ENCODE data around the gene HS6ST2. TPM values are rescaled to one million over a fixed set of nuclear protein-coding genes. Genes with fewer than 3 reads are reported as not detected.

Gene HS6ST2
- polyA plus RNA-seq, 1 donor from 2014 or later: not detected

DNA sequence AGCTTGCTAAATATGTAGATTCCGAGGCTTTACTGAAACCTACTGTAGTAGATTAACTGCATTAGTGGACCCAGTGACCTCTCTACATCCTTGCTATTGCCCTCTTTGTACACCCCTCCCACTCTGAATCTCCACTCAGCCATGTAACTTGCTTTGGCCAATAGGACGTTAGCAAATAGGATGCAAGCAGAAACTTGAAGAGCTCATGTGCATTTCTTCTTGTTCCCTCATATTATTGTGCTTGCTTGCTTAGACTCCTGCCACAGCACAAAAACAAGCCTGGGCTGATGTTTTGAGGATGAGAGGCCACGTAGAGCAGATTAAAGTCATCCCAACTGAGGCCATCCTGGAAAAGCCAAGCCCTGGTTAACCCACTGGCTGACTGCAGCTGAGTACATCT lies 147.9 kb downstream of the HS6ST2 start:
- H3K27ac Mint-ChIP-seq: no peak overlapping the region
- H3K9me3 Mint-ChIP-seq: no peaks in the 10 kb centered on the region
- peaks cover 2% of the 10 kb centered on the region for H3K27me3 Mint-ChIP-seq
- H3K4me1 Mint-ChIP-seq: no peaks in the 10 kb centered on the region
- no peaks in the 10 kb centered on the region for H3K36me3 Mint-ChIP-seq
- H3K4me3 Mint-ChIP-seq: no peak overlapping the region

- peaks cover 2% of the 10 kb centered on the region for H3K27me3 Mint-ChIP-seq
- H3K9me3 Mint-ChIP-seq: no peaks in the 10 kb centered on the region
- no peaks in the 10 kb centered on the region for H3K36me3 Mint-ChIP-seq
- no peak overlapping the region for H3K27ac Mint-ChIP-seq
- no peak overlapping the region for H3K4me3 Mint-ChIP-seq
- H3K4me1 Mint-ChIP-seq: no peaks in the 10 kb centered on the region
These were observed 148.8 kb downstream of the HS6ST2 start for GRCh38 chrX:132809581-132809980.

- Mint-ChIP-seq H3K27ac (no peak overlapping the region), H3K9me3 (no peaks in the 10 kb centered on the region), H3K36me3 (no peaks in the 10 kb centered on the region), H3K4me3 (no peak overlapping the region), H3K4me1 (no peaks in the 10 kb centered on the region), H3K27me3 (peaks cover 3% of the 10 kb centered on the region)
These were observed 150.9 kb downstream of the HS6ST2 start for GRCh38 chrX:132807411-132808030.

DNA sequence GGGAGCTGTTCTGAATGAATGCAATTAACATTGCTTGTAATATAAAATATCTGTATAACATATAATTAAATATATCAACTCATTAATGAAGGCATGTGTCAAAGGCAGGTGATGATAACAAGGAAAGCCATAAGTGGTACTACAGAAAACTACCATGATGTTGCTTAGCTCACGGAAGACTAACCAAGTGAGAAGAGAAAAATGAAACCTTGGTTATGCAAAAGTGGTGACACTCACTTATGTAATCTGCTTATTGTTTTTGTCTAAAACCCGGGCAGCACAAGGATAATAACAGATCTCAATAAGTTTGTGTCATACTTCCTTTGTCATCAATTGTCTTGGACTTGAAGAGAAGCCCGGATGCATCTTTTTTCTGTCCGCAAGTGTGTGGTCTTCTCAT lies 156.4 kb downstream of the HS6ST2 start:
- Mint-ChIP-seq H3K4me1 (no peaks in the 10 kb centered on the region), H3K27me3 (peaks cover 6% of the 10 kb centered on the region), H3K27ac (no peak overlapping the region), H3K4me3 (no peak overlapping the region), H3K9me3 (no peaks in the 10 kb centered on the region), H3K36me3 (no peaks in the 10 kb centered on the region)

DNA sequence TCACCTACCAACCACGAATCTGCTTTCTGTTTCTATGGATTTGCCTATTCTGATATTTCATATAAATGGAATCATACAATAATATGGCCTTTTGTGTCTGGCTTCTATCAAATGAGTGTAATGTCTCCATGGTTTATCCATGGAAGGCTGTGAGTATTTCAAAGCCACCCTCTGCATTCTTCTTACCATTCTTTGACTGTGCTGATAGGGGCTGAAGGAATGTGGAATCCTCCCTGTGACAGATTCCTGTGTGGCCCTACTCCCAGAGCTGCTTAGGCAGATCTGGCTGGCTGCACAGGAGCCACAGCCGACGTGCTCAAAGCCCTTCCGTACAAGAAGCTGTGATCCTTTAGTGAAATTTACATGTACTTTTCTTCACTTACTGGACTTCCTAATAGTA lies 163.2 kb downstream of the HS6ST2 start:
- no peak overlapping the region for H3K4me3 Mint-ChIP-seq
- H3K4me1 Mint-ChIP-seq: peaks cover 0 to 2% (median 0%) of the 10 kb centered on the region in 3 donors
- peaks cover 0 to 2% (median 0%) of the 10 kb centered on the region in 3 donors for H3K9me3 Mint-ChIP-seq
- no peak overlapping the region for H3K27ac Mint-ChIP-seq
- no peaks in the 10 kb centered on the region for H3K36me3 Mint-ChIP-seq
- peaks cover 5% of the 10 kb centered on the region for H3K27me3 Mint-ChIP-seq

DNA sequence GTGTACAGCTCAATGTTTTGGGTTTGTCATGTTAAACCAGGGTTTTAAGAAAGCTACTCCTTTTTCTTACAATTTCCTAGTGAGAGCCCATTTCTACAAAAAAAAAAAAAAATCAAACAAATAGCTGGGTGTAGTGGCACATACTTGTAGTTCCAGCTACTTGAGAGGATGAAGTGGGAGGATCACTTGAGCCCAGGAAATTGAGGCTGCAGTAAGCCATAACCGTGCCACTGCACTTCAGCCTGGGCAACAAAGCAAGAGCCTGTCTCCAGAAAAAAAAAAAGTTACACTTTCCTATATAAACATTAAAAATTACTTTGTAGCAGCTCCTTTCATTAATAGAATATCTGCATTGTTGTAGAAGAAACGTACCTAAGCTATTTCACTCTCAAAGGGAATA lies 166.7 kb downstream of the HS6ST2 start:
- peaks cover 0 to 3% (median 0%) of the 10 kb centered on the region in 3 donors for H3K9me3 Mint-ChIP-seq
- H3K27me3 Mint-ChIP-seq: peaks cover 4% of the 10 kb centered on the region
- H3K27ac Mint-ChIP-seq: no peak overlapping the region
- no peaks in the 10 kb centered on the region for H3K36me3 Mint-ChIP-seq
- no peak overlapping the region for H3K4me3 Mint-ChIP-seq
- peaks cover 0 to 2% (median 0%) of the 10 kb centered on the region in 3 donors for H3K4me1 Mint-ChIP-seq

- H3K4me3 Mint-ChIP-seq: no peak overlapping the region
- H3K4me1 Mint-ChIP-seq: peaks cover 0 to 2% (median 0%) of the 10 kb centered on the region in 3 donors
These were observed 168.1 kb downstream of the HS6ST2 start for GRCh38 chrX:132790329-132790728.

GRCh38 chrX:132786217-132786616 lies 172.2 kb downstream of the HS6ST2 start:
- no peak overlapping the region for H3K4me3 Mint-ChIP-seq
- no peaks in the 10 kb centered on the region for H3K36me3 Mint-ChIP-seq
- H3K4me1 Mint-ChIP-seq: no peaks in the 10 kb centered on the region
- peaks cover 0 to 2% (median 0%) of the 10 kb centered on the region in 3 donors for H3K9me3 Mint-ChIP-seq
- H3K27ac Mint-ChIP-seq: no peak overlapping the region
- H3K27me3 Mint-ChIP-seq: peaks cover 7% of the 10 kb centered on the region

More at GRCh38 chrX:132790329-132790728, 168.1 kb downstream of the HS6ST2 start:
- H3K27me3 Mint-ChIP-seq: peaks cover 4% of the 10 kb centered on the region
- no peaks in the 10 kb centered on the region for H3K36me3 Mint-ChIP-seq
- H3K27ac Mint-ChIP-seq: no peak overlapping the region
- H3K9me3 Mint-ChIP-seq: peaks cover 0 to 3% (median 0%) of the 10 kb centered on the region in 3 donors

DNA sequence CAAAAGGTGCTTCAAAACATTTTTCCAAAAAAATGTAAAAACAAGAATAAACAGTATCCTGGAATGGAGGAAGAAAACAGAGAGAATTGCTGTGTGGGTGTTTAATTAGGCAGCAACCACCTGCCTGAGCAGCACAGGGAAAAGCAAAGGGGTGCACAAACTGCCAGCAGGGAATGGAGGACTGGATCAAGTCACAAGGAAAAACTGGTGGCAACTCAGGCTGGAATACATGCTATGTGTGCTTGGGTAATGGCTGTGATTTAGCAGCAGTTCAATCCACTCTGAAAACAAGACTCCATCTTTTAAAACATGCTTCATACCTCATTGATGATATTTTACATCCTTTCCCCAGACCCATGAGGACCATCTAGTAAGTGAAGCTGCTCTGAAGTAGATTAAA lies 179.5 kb downstream of the HS6ST2 start:
- no peak overlapping the region for H3K27ac Mint-ChIP-seq
- no peak overlapping the region for H3K4me3 Mint-ChIP-seq
- H3K27me3 Mint-ChIP-seq: peaks cover 4% of the 10 kb centered on the region
- H3K36me3 Mint-ChIP-seq: no peaks in the 10 kb centered on the region
- H3K9me3 Mint-ChIP-seq: no peaks in the 10 kb centered on the region
- no peaks in the 10 kb centered on the region for H3K4me1 Mint-ChIP-seq

DNA sequence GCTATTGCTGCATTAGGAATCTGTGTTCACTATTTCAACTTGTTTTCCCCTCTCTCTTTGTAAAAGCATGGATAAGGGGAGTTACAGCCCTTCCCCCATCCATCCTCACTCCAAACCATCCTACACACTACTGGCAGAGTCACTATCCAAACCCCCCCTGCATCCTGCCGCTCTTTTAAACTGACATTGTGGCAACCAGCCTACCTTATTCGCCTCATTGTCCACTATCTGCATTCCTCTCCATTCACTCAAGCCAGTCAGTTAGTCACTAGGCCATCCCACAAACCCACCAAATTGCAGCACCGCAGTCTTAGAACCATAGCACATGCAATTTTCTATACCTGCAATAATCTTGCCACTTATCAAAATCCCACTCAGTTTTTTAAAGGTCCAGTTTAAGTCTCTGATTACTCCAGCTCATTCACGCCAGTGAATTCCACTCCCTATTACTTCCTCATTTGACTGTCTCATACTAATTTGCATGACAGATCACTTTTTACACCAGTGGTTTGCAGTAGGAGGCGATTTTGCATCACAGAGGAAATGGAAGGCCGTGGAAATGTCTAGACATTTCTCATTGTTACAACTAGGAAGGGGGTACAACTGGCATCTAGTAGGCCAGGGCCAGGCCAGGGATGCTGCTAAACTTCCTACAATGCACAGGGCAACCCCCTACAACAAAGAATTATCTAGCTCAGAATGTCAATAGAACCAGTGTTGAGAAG lies 181.8 kb downstream of the HS6ST2 start:
- H3K9me3 Mint-ChIP-seq: no peaks in the 10 kb centered on the region
- no peaks in the 10 kb centered on the region for H3K4me1 Mint-ChIP-seq
- peak overlapping the region in 1 of 4 donors; percentile 19 for H3K4me3 Mint-ChIP-seq

DNA sequence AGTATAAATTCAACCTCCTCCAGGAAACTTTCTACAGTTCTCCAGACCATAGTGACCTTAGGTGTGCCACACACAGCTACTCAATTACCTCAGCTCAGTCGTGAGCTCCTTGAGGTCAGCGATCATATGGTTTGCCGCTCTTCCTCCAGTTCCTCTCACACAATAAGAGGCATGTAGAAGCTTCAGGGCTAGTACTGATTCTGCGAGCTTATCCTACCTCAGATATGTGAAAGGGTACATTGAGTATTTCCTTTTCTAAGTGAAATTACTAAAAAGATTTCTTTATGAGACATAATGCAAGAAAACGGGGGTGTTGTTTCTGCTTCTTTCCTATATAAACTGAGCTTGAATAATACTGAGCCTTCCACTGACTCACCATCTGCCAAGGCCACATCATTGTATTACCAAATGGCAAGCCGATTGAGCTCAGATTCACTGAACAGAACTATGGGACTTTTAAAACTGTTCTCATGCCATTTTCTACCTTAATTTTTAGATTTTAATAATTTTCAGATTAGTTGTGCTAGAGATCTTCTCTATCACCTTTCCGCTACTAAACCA lies 183.1 kb downstream of the HS6ST2 start:
- Mint-ChIP-seq H3K27me3 (peaks cover 4% of the 10 kb centered on the region), H3K4me1 (no peaks in the 10 kb centered on the region), H3K27ac (no peak overlapping the region), H3K9me3 (no peaks in the 10 kb centered on the region), H3K36me3 (no peaks in the 10 kb centered on the region), H3K4me3 (no peak overlapping the region)

More for the DNA sequence above, 181.8 kb downstream of the HS6ST2 start:
- Mint-ChIP-seq H3K27me3 (peaks cover 4% of the 10 kb centered on the region), H3K27ac (no peak overlapping the region), H3K36me3 (no peaks in the 10 kb centered on the region)

GRCh38 chrX:132774010-132774714 lies 184.3 kb downstream of the HS6ST2 start:
- H3K4me3 Mint-ChIP-seq: no peak overlapping the region
- no peaks in the 10 kb centered on the region for H3K9me3 Mint-ChIP-seq
- no peak overlapping the region for H3K27ac Mint-ChIP-seq
- no peaks in the 10 kb centered on the region for H3K36me3 Mint-ChIP-seq
- no peaks in the 10 kb centered on the region for H3K4me1 Mint-ChIP-seq
- peaks cover 4% of the 10 kb centered on the region for H3K27me3 Mint-ChIP-seq

GRCh38 chrX:132769609-132770008 lies 188.8 kb downstream of the HS6ST2 start:
- H3K27ac Mint-ChIP-seq: no peak overlapping the region
- H3K4me1 Mint-ChIP-seq: peaks cover 0 to 2% (median 0%) of the 10 kb centered on the region in 3 donors
- H3K27me3 Mint-ChIP-seq: no peaks in the 10 kb centered on the region
- no peaks in the 10 kb centered on the region for H3K36me3 Mint-ChIP-seq
- no peak overlapping the region for H3K4me3 Mint-ChIP-seq
- no peaks in the 10 kb centered on the region for H3K9me3 Mint-ChIP-seq

DNA sequence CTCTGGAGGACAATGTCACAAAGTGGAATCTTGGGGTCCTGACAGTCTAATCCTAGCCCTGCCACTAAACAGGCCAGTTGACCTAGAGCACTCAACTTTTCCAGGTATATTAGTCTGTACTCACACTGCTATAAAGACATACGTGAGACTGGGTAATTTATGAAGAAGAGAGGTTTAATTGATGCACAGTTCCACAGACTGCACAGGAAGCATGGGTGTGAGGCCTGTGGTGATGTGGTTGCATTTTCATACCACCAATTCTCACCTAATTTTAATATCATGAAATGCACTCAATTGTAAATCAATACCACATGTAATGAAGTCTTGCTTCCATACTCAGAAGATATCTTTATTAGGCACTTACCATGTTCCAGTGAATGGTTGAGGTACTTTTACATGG lies 192.0 kb downstream of the HS6ST2 start:
- Mint-ChIP-seq H3K4me3 (no peak overlapping the region), H3K9me3 (no peaks in the 10 kb centered on the region), H3K4me1 (peaks cover 0 to 2% (median 0%) of the 10 kb centered on the region in 3 donors), H3K27me3 (no peaks in the 10 kb centered on the region), H3K27ac (no peak overlapping the region), H3K36me3 (no peaks in the 10 kb centered on the region)

- peaks cover 2% of the 10 kb centered on the region for H3K36me3 Mint-ChIP-seq
- no peak overlapping the region for H3K27ac Mint-ChIP-seq
- H3K27me3 Mint-ChIP-seq: no peaks in the 10 kb centered on the region
- H3K9me3 Mint-ChIP-seq: no peaks in the 10 kb centered on the region
- H3K4me3 Mint-ChIP-seq: no peak overlapping the region
- H3K4me1 Mint-ChIP-seq: peaks cover 0 to 2% (median 0%) of the 10 kb centered on the region in 3 donors
These were observed 194.9 kb downstream of the HS6ST2 start for GRCh38 chrX:132763528-132763927.
